MCF 10A (cell line): Measurements from ENCODE around the gene BLCAP. TPM values are rescaled to one million over a fixed set of nuclear protein-coding genes. Genes with fewer than 3 reads are reported as not detected.
A peak's percentile ranks its signal among the peaks of the same experiment; 100 is the strongest.

Experiments
- BruUV-seq: library from RNA; stranded (reverse); fragments of 400-500 nt; replicated peaks from 2 replicates; lab custom pipeline; 2021; lab: Mats Ljungman, UMichigan
- CTCF ChIA-PET: fragments of 300-600 bp; sonication (Branson Sonifier 250); formaldehyde crosslinking; extraction: SDS; loops from one replicate; lab custom pipeline; 2021; ENCODE audit warnings: antibody characterized with exemption, inconsistent platforms; lab: Yijun Ruan, JAX
- POLR2A ChIA-PET: fragments of 300-600, 350-650 bp; sonication (Branson Sonifier 250); formaldehyde crosslinking; extraction: SDS; loops from one replicate; lab custom pipeline; 2020; ENCODE audit warnings: antibody characterized with exemption, inconsistent platforms; lab: Yijun Ruan, JAX
- DNase-seq: peaks from one replicate; pipeline ENCODE4 v3.0.0-alpha.2; 2018; ENCODE audit not compliant: unreplicated experiment
- H3K27ac Mint-ChIP-seq: one replicate; pipeline ENCODE4 v1.8.0; 2022; ENCODE audit warnings: mild to moderate bottlenecking, low read depth, mixed read lengths; ENCODE audit not compliant: unreplicated experiment
- H3K27me3 Mint-ChIP-seq: one replicate; pipeline ENCODE4 v1.8.0; 2022; ENCODE audit warnings: mixed read lengths; ENCODE audit not compliant: insufficient read depth, unreplicated experiment
- H3K36me3 Mint-ChIP-seq: one replicate; pipeline ENCODE4 v1.8.0; 2022; ENCODE audit warnings: mild to moderate bottlenecking, moderate library complexity, mixed read lengths; ENCODE audit not compliant: insufficient read depth, unreplicated experiment
- H3K4me1 Mint-ChIP-seq: one replicate; pipeline ENCODE4 v1.8.0; 2022; ENCODE audit warnings: mixed read lengths; ENCODE audit not compliant: insufficient read depth, unreplicated experiment
- H3K4me3 Mint-ChIP-seq: one replicate; pipeline ENCODE4 v1.8.0; 2022; ENCODE audit warnings: mild to moderate bottlenecking, moderate library complexity, mixed read lengths; ENCODE audit not compliant: unreplicated experiment
- H3K9me3 Mint-ChIP-seq: one replicate; pipeline ENCODE4 v1.8.0; 2022; ENCODE audit warnings: mixed read lengths; ENCODE audit not compliant: unreplicated experiment
- intact Hi-C: fragments of 100-400 bp; cut with micrococcal nuclease; formaldehyde crosslinking; loops from 2 replicates; pipeline ENCODE4 v1.14.1; 2022
- total RNA-seq: library from RNA; stranded (reverse); gene quantifications from 2 replicates; pipeline ENCODE4 v1.2.3, GENCODE V29; 2022
- TF ChIP-seq, protein P1 (sequence below): fragments of 200-600 bp; IDR thresholded peaks from one replicate; pipeline ENCODE4 v1.8.0; 2022; ENCODE audit warnings: antibody characterized with exemption, mild to moderate bottlenecking; ENCODE audit not compliant: unreplicated experiment

Gene BLCAP
- total RNA-seq, 1 experiment from 2014 or later: 105 TPM

GRCh38 chr20:37565134-37565811, 37.6 kb upstream of the BLCAP start:
- no TSS peak for BruUV-seq
- Mint-ChIP-seq H3K36me3 (no peaks in the 10 kb centered on the region), H3K9me3 (no peaks in the 10 kb centered on the region), H3K27me3 (peaks cover 69% of the 10 kb centered on the region), H3K27ac (no peak overlapping the region), H3K4me1 (no peaks in the 10 kb centered on the region), H3K4me3 (no peak overlapping the region)
- CTCF ChIA-PET: interaction anchor here (0.5 to 4.4 kb wide), 57 partner anchors 8 to 772 kb away, joined by 3 to 37 read pairs (median 4); partner anchors contain the start of genes RPRD1B and TTI1
- TF ChIP-seq, protein P1, sequence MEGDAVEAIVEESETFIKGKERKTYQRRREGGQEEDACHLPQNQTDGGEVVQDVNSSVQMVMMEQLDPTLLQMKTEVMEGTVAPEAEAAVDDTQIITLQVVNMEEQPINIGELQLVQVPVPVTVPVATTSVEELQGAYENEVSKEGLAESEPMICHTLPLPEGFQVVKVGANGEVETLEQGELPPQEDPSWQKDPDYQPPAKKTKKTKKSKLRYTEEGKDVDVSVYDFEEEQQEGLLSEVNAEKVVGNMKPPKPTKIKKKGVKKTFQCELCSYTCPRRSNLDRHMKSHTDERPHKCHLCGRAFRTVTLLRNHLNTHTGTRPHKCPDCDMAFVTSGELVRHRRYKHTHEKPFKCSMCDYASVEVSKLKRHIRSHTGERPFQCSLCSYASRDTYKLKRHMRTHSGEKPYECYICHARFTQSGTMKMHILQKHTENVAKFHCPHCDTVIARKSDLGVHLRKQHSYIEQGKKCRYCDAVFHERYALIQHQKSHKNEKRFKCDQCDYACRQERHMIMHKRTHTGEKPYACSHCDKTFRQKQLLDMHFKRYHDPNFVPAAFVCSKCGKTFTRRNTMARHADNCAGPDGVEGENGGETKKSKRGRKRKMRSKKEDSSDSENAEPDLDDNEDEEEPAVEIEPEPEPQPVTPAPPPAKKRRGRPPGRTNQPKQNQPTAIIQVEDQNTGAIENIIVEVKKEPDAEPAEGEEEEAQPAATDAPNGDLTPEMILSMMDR: no peak
- no peak for DNase-seq
- intact Hi-C loops: loop anchor here (2.0 to 10.0 kb wide), 3 partner anchors 330 to 492 kb away; no protein-coding TSS in a partner anchor
- POLR2A ChIA-PET: interaction anchor here (0.6 to 1.1 kb wide), 2 partner anchors 285 to 428 kb away, joined by 3 to 5 read pairs; no protein-coding TSS in a partner anchor

- H3K4me1 Mint-ChIP-seq: no peaks in the 10 kb centered on the region
- TF ChIP-seq, protein P1: peak; percentile 98
- H3K27me3 Mint-ChIP-seq: peaks cover 61% of the 10 kb centered on the region
- no peak overlapping the region for H3K4me3 Mint-ChIP-seq
- no peaks in the 10 kb centered on the region for H3K9me3 Mint-ChIP-seq
- no TSS peak for BruUV-seq
- ChIA-PET POLR2A (interaction anchor here (0.7 to 1.1 kb wide), 3 partner anchors 27 to 429 kb away, joined by 3 to 5 read pairs (median 3); no protein-coding TSS in a partner anchor), CTCF (interaction anchor here (0.5 to 4.4 kb wide), 76 partner anchors 9 to 775 kb away, joined by 3 to 37 read pairs (median 4); partner anchors contain the start of genes RPRD1B and TTI1)
- intact Hi-C loops: loop anchor here (2.0 to 10.0 kb wide), 4 partner anchors 330 to 843 kb away; no protein-coding TSS in a partner anchor
- H3K36me3 Mint-ChIP-seq: no peaks in the 10 kb centered on the region
- no peak overlapping the region for H3K27ac Mint-ChIP-seq
- DNase-seq: peak; percentile 42
Observed at GRCh38 chr20:37564388-37565133, 36.9 kb upstream of the BLCAP start.

- TF ChIP-seq, protein P1: no peak
- intact Hi-C loops: loop anchor here (2.0 to 10.0 kb wide), 3 partner anchors 331 to 843 kb away; no protein-coding TSS in a partner anchor
- H3K4me3 Mint-ChIP-seq: no peak overlapping the region
- ChIA-PET POLR2A (interaction anchor here (0.9 kb wide), 1 partner anchor 26 kb away, joined by 3 read pairs; no protein-coding TSS in a partner anchor), CTCF (interaction anchor here (0.5 to 4.4 kb wide), 65 partner anchors 9 to 775 kb away, joined by 3 to 37 read pairs (median 4); partner anchors contain the start of genes RPRD1B and TTI1)
- no peaks in the 10 kb centered on the region for H3K36me3 Mint-ChIP-seq
- no peaks in the 10 kb centered on the region for H3K4me1 Mint-ChIP-seq
- H3K9me3 Mint-ChIP-seq: no peaks in the 10 kb centered on the region
- no peak overlapping the region for H3K27ac Mint-ChIP-seq
- DNase-seq: no peak
- peaks cover 56% of the 10 kb centered on the region for H3K27me3 Mint-ChIP-seq
- BruUV-seq: no TSS peak
Observed at GRCh38 chr20:37564016-37564387, 36.3 kb upstream of the BLCAP start.
